Keratinocyte (primary cell): Measurements from ENCODE around the gene THRB. TPM values are rescaled to one million over a fixed set of nuclear protein-coding genes. Genes with fewer than 3 reads are reported as not detected.

Experiments
- DNase-seq: peaks from one replicate; pipeline ENCODE4 v3.0.0-alpha.2; 2011; ENCODE audit warnings: low read depth, missing footprints, low spot score
- FAIRE-seq: peaks from 2 replicates; lab custom pipeline; 2011; peaks lifted over from hg19 to GRCh38; lab: Jason Lieb, UNC
- H2AFZ ChIP-seq: 2 replicates; pipeline ENCODE4 v1.6.0; 2012; ENCODE audit warnings: low read length, control low read depth, inconsistent platforms; ENCODE audit not compliant: control insufficient read depth
- H3K27ac ChIP-seq: 2 replicates; pipeline ENCODE4 v1.5.1; 2011; ENCODE audit warnings: low read length; ENCODE audit not compliant: control insufficient read depth, insufficient read depth
- H3K27me3 ChIP-seq: 3 replicates; pipeline ENCODE4 v1.6.0; 2011; ENCODE audit warnings: low read length; ENCODE audit not compliant: control insufficient read depth, insufficient read depth; ENCODE audit errors: extremely low read depth
- H3K36me3 ChIP-seq, 2 experiments: 2 replicates in 1 of 2; 3 replicates in 1 of 2; pipeline ENCODE4 v1.5.1; 2011; ENCODE audit warnings: low read length in 2 of 2, mild to moderate bottlenecking in 1 of 2; ENCODE audit not compliant: control insufficient read depth in 2 of 2, insufficient read depth in 2 of 2; ENCODE audit errors: extremely low read depth in 1 of 2
- H3K4me1 ChIP-seq: 3 replicates; pipeline ENCODE4 v1.5.1; 2011; ENCODE audit warnings: low read length; ENCODE audit not compliant: control insufficient read depth, insufficient read depth; ENCODE audit errors: extremely low read depth
- H3K4me2 ChIP-seq: 3 replicates; pipeline ENCODE4 v1.6.0; 2011; ENCODE audit warnings: low read depth, low read length; ENCODE audit not compliant: control insufficient read depth, insufficient read depth; ENCODE audit errors: extremely low read depth
- H3K4me3 ChIP-seq, 3 experiments: fragments of 200-600 bp in 1 of 3; sonication (generic) in 1 of 3; 2 replicates in 2 of 3; 3 replicates in 1 of 3; pipeline ENCODE4 v1.5.1; 2011 to 2016; ENCODE audit warnings: low read length in 3 of 3, mild to moderate bottlenecking in 3 of 3, control low read depth in 2 of 3, inconsistent platforms in 1 of 3, low read depth in 1 of 3, mixed read lengths in 1 of 3, mixed run types in 1 of 3, moderate library complexity in 1 of 3; ENCODE audit not compliant: control insufficient read depth in 2 of 3, insufficient read depth in 2 of 3; ENCODE audit errors: extremely low read depth in 1 of 3
- H3K79me2 ChIP-seq: 2 replicates; pipeline ENCODE4 v1.6.0; 2012; ENCODE audit warnings: low read length; ENCODE audit not compliant: control insufficient read depth, insufficient read depth
- H3K9ac ChIP-seq: 3 replicates; pipeline ENCODE4 v1.6.0; 2011; ENCODE audit warnings: low read length; ENCODE audit not compliant: control insufficient read depth, insufficient read depth; ENCODE audit errors: extremely low read depth
- H3K9me1 ChIP-seq: 3 replicates; pipeline ENCODE4 v1.6.0; 2011; ENCODE audit warnings: low read length; ENCODE audit not compliant: control insufficient read depth, insufficient read depth; ENCODE audit errors: extremely low read depth
- H3K9me3 ChIP-seq: 2 replicates; pipeline ENCODE4 v1.5.1; 2012; ENCODE audit warnings: low read depth, low read length; ENCODE audit not compliant: control insufficient read depth
- H4K20me1 ChIP-seq: 3 replicates; pipeline ENCODE4 v1.6.0; 2011; ENCODE audit warnings: low read length; ENCODE audit not compliant: control insufficient read depth, insufficient read depth; ENCODE audit errors: extremely low read depth
- CTCF ChIP-seq, 3 experiments: IDR thresholded peaks in 1 of 3; conservative IDR thresholded peaks in 1 of 3; optimal IDR thresholded peaks in 1 of 3; 2 replicates in 2 of 3; 3 replicates in 1 of 3; pipeline versions ENCODE3 to v1.5.1; 2011; ENCODE audit warnings: low read length in 3 of 3, mild to moderate bottlenecking in 3 of 3, moderate library complexity in 2 of 3, control low read depth in 1 of 3, inconsistent platforms in 1 of 3; ENCODE audit not compliant: insufficient read depth in 2 of 3; ENCODE audit errors: extremely low read depth in 1 of 3
- EZH2 ChIP-seq: IDR thresholded peaks from one replicate; pipeline ENCODE4 v1.6.1; 2012; ENCODE audit warnings: inconsistent platforms, mild to moderate bottlenecking, low read length, moderate library complexity
- dilution Hi-C: fragments of 300-500 bp; cut with MboI; formaldehyde crosslinking; loops from one replicate; pipeline ENCODE4 v1.7.0; 2020; ENCODE audit warnings: low sequenced_read_pairs; ENCODE audit not compliant: extremely low pct_ligation_motif_present
- polyA plus RNA-seq, 5 experiments: library from polyadenylated mRNA; depleted of rRNA in 3 of 5; stranded (reverse) in 3 of 5; stranded (forward) in 1 of 5; unstranded in 1 of 5; fragments of >200 nt; gene quantifications; 1 replicate in 1 of 5; 2 replicates in 3 of 5; 3 replicates in 1 of 5; pipeline versions ENCODE4 v1.2.1 to v1.2.3, GENCODE V29; 2011 to 2012; ENCODE audit warnings: missing spikeins in 2 of 5, low read depth in 1 of 5, low replicate concordance in 1 of 5

Gene THRB
- polyA plus RNA-seq, 1 donor (not counting 4 experiments of a cell fraction or from before 2014, with no cell fraction given) = 2.6 TPM

- Histone ChIP-seq H3K27me3 (no peaks in the 10 kb centered on the region), H3K4me2 (no peak overlapping the region), H3K4me1 (no peaks in the 10 kb centered on the region), H3K9me3 (no peaks in the 10 kb centered on the region), H3K79me2 (no peaks in the 10 kb centered on the region), H2AFZ (no peak overlapping the region), H3K4me3 (no peak overlapping the region), H3K9me1 (no peaks in the 10 kb centered on the region), H3K9ac (no peak overlapping the region), H3K27ac (no peak overlapping the region), H4K20me1 (no peaks in the 10 kb centered on the region), H3K36me3 (no peaks in the 10 kb centered on the region)
- FAIRE-seq (no peak), DNase-seq (no peak)
- dilution Hi-C loops = no loop called here
- TF ChIP-seq CTCF (optimal IDR thresholded peaks at IDR 0.05 in 1 of 3, IDR thresholded peaks at IDR 0.05 in 1 of 3, conservative IDR thresholded peaks at IDR 0.05 in 1 of 3; ENCODE audit: extremely low read depth in 1 of 3, insufficient read depth in 2 of 3, low read length in 3 of 3) (no peak), EZH2 (no peak)
These were observed 382.9 kb downstream of the THRB start for GRCh38 chr3:24111711-24112110.

GRCh38 chr3:24110051-24110450, 384.6 kb downstream of the THRB start:
- H3K27ac ChIP-seq = no peak overlapping the region
- no peaks in the 10 kb centered on the region for H3K79me2 ChIP-seq
- no peaks in the 10 kb centered on the region for H3K36me3 ChIP-seq
- H3K4me2 ChIP-seq = no peak overlapping the region
- no peaks in the 10 kb centered on the region for H3K9me3 ChIP-seq
- H3K4me1 ChIP-seq = no peaks in the 10 kb centered on the region
- DNase-seq (no peak), FAIRE-seq (no peak)
- no peaks in the 10 kb centered on the region for H3K9me1 ChIP-seq
- H2AFZ ChIP-seq = no peak overlapping the region
- no peaks in the 10 kb centered on the region for H4K20me1 ChIP-seq
- dilution Hi-C loops = no loop called here
- no peak overlapping the region for H3K4me3 ChIP-seq
- no peak overlapping the region for H3K9ac ChIP-seq
- no peaks in the 10 kb centered on the region for H3K27me3 ChIP-seq
- TF ChIP-seq EZH2 = no peak
- TF ChIP-seq CTCF (optimal IDR thresholded peaks at IDR 0.05 in 1 of 3, IDR thresholded peaks at IDR 0.05 in 1 of 3, conservative IDR thresholded peaks at IDR 0.05 in 1 of 3; ENCODE audit: extremely low read depth in 1 of 3, insufficient read depth in 2 of 3, low read length in 3 of 3) = no peak
